ENCODE data around the gene DUSP22.
A peak's percentile ranks its signal among the peaks of the same experiment; 100 is the strongest.

DUSP22 gene

DNA sequence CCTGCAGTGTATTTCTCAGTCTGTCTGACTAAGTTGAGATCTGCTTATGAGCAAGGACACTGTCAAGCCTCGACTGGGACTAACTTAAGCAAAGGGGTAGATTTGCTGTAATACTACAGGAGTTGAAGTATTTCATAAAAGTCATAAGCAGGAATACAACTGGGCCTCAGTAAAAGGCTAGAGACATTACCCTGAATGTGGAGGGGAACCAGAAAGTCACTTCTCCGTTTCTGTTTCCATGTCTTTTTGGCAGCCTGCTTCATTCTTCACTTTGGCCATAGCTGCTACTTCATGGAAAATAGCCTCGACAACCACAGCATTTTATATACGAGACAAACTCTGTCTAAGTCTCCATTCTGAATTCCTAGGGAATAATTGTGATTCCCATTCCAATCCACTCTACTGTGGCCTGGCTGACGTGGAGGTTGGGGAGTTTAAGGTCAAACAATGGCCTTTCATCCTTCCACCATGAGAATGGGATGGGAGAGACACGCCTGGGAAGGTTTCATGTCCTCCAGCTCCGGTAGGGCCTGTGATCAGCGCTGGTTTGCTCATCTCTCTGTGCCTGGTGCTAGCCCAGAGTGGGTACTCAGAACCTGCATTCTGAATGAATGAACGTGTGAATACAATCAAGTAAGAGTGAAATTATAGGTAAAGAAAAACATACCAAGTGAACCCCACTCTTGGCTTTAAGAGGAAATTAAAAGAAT, 37.1 kb upstream of the DUSP22 start:
- no peak for TF ChIP-seq EZH2phosphoT487 (IDR thresholded peaks at IDR 0.05; ENCODE audit: low read depth)
- TF ChIP-seq, protein P1, sequence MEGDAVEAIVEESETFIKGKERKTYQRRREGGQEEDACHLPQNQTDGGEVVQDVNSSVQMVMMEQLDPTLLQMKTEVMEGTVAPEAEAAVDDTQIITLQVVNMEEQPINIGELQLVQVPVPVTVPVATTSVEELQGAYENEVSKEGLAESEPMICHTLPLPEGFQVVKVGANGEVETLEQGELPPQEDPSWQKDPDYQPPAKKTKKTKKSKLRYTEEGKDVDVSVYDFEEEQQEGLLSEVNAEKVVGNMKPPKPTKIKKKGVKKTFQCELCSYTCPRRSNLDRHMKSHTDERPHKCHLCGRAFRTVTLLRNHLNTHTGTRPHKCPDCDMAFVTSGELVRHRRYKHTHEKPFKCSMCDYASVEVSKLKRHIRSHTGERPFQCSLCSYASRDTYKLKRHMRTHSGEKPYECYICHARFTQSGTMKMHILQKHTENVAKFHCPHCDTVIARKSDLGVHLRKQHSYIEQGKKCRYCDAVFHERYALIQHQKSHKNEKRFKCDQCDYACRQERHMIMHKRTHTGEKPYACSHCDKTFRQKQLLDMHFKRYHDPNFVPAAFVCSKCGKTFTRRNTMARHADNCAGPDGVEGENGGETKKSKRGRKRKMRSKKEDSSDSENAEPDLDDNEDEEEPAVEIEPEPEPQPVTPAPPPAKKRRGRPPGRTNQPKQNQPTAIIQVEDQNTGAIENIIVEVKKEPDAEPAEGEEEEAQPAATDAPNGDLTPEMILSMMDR (IDR thresholded peaks at IDR 0.05; ENCODE audit: low read depth, low read length) = no peak
- Histone ChIP-seq H3K9me3 (ENCODE audit: insufficient read depth, low read length) (no peaks in the 10 kb centered on the region), H3K36me3 (replicated peaks; ENCODE audit: low read depth, low read length) (no peaks in the 10 kb centered on the region), H3K4me1 (ENCODE audit: low read length) (peaks cover 65% of the 10 kb centered on the region), H3K9ac (ENCODE audit: low read length) (no peak overlapping the region; the same call in 1 of the 2 replicates), H3K27me3 (ENCODE audit: low read depth, low read length) (no peaks in the 10 kb centered on the region), H2AFZ (ENCODE audit: low read depth, low read length) (peak overlapping the region; percentile 36; the same call in 1 of the 2 replicates), H3K27ac (ENCODE audit: low read length) (peak overlapping the region; percentile 32), H3K79me2 (ENCODE audit: low read length) (no peaks in the 10 kb centered on the region), H3K4me2 (ENCODE audit: low read length) (peak overlapping the region; percentile 1; the same call in 1 of the 2 replicates), H3K4me3 (ENCODE audit: low read length) (no peak overlapping the region), H4K20me1 (ENCODE audit: insufficient read depth, low read length) (no peaks in the 10 kb centered on the region)

DNA sequence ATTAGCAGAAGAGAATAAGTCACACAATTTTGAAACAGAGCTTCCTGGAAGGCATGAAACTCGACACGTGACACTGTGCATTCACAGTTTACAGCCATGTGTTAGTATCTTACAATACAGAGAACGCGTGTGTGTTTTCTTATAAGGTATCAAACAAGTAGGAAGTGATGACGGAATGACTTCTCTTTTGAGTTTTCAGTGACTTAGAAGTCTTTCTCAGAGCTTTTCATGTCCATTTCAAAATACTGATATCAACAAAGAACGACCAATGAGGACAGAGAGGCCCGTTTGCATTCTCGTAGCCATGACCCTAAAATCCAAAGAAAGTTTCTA, 36.6 kb upstream of the DUSP22 start:
- no peaks in the 10 kb centered on the region for H3K27me3 ChIP-seq (ENCODE audit: low read depth, low read length)
- no peak overlapping the region; the same call in 1 of the 2 replicates for H3K9ac ChIP-seq (ENCODE audit: low read length)
- H3K4me1 ChIP-seq (ENCODE audit: low read length) = peaks cover 62% of the 10 kb centered on the region
- H4K20me1 ChIP-seq (ENCODE audit: insufficient read depth, low read length) = no peaks in the 10 kb centered on the region
- H3K4me2 ChIP-seq (ENCODE audit: low read length) = 0 out of 2 replicates have a peak overlapping the region, but pooled peaks have one; percentile 1
- no peak for TF ChIP-seq EZH2phosphoT487 (IDR thresholded peaks at IDR 0.05; ENCODE audit: low read depth)
- TF ChIP-seq, protein P1 (IDR thresholded peaks at IDR 0.05; ENCODE audit: low read depth, low read length) = no peak
- no peaks in the 10 kb centered on the region for H3K9me3 ChIP-seq (ENCODE audit: insufficient read depth, low read length)
- H3K36me3 ChIP-seq (replicated peaks; ENCODE audit: low read depth, low read length) = no peaks in the 10 kb centered on the region
- no peak overlapping the region for H3K4me3 ChIP-seq (ENCODE audit: low read length)
- H2AFZ ChIP-seq (ENCODE audit: low read depth, low read length) = peak overlapping the region; percentile 36; the same call in 1 of the 2 replicates
- peak overlapping the region; percentile 32 for H3K27ac ChIP-seq (ENCODE audit: low read length)
- no peaks in the 10 kb centered on the region for H3K79me2 ChIP-seq (ENCODE audit: low read length)

DNA sequence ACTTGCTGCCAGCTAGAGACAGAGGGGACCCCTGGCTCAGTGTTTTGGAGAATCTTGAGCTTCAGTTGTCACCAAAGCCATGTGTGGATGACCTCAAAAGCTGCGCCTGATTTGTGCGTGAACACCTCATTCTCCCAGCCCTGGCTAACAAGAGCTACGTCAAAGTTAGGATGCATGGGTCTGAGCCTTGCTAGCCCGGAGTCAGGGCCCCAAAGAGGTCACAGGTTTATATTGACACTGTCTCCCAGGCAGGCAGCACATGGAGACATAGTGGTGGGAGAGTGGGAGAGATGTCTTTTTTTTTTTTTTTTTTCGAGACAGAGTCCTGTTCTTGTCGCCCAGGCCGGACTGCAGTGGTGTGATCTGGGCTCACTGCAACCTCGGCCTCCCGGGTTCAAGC, 36.1 kb upstream of the DUSP22 start:
- Histone ChIP-seq H3K27ac (ENCODE audit: low read length) (peak overlapping the region; percentile 32), H3K4me1 (ENCODE audit: low read length) (peaks cover 58% of the 10 kb centered on the region), H3K36me3 (replicated peaks; ENCODE audit: low read depth, low read length) (no peaks in the 10 kb centered on the region), H4K20me1 (ENCODE audit: insufficient read depth, low read length) (no peaks in the 10 kb centered on the region), H3K9ac (ENCODE audit: low read length) (no peak overlapping the region), H3K9me3 (ENCODE audit: insufficient read depth, low read length) (no peaks in the 10 kb centered on the region), H3K27me3 (ENCODE audit: low read depth, low read length) (no peaks in the 10 kb centered on the region), H3K4me3 (ENCODE audit: low read length) (no peak overlapping the region), H3K4me2 (ENCODE audit: low read length) (0 out of 2 replicates have a peak overlapping the region, but pooled peaks have one; percentile 1), H3K79me2 (ENCODE audit: low read length) (no peaks in the 10 kb centered on the region), H2AFZ (ENCODE audit: low read depth, low read length) (peak overlapping the region; percentile 36; the same call in 1 of the 2 replicates)
- TF ChIP-seq EZH2phosphoT487 (IDR thresholded peaks at IDR 0.05; ENCODE audit: low read depth) = no peak
- TF ChIP-seq, protein P1 (IDR thresholded peaks at IDR 0.05; ENCODE audit: low read depth, low read length) = no peak

DNA sequence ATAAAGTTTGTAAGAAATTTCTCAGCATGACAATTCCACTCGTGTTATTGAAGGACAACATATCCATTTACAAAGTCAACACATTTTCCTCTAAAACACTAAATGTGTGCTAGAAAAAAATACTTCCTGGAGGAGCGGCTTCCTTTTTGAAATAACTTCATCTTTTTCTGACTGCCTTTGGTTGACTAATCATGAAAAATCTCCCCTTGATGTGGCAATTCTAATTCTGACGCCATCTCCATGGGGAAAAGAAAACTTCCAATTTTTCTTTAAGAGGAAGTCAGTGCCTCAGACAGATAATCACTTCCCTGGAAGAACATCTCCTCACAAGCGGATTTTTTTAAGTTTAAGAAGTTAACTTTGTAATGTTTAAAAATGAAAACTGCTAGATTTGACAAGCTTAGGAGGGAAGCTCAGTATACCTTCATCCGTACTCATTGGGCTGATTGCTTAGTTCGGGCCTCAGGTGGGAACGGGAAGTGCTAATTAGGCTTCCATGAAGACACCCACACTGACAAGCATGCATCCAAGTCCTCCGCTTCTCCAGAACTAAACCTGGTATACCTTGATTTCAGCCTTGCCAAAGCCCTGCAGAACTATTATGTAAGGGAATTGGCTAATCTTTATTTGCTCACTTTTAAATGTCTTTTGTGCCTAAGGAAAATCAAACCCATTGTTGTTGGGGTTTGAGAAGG, 35.1 kb upstream of the DUSP22 start:
- Histone ChIP-seq H3K4me2 (ENCODE audit: low read length) (peak overlapping the region; percentile 27), H3K27ac (ENCODE audit: low read length) (no peak overlapping the region), H3K9me3 (ENCODE audit: insufficient read depth, low read length) (no peaks in the 10 kb centered on the region), H3K79me2 (ENCODE audit: low read length) (no peaks in the 10 kb centered on the region), H3K27me3 (ENCODE audit: low read depth, low read length) (no peaks in the 10 kb centered on the region), H3K36me3 (replicated peaks; ENCODE audit: low read depth, low read length) (no peaks in the 10 kb centered on the region), H3K4me1 (ENCODE audit: low read length) (peaks cover 49% of the 10 kb centered on the region), H2AFZ (ENCODE audit: low read depth, low read length) (no peak overlapping the region; the same call in 1 of the 2 replicates), H3K4me3 (ENCODE audit: low read length) (no peak overlapping the region), H4K20me1 (ENCODE audit: insufficient read depth, low read length) (no peaks in the 10 kb centered on the region), H3K9ac (ENCODE audit: low read length) (no peak overlapping the region)
- TF ChIP-seq EZH2phosphoT487 (IDR thresholded peaks at IDR 0.05; ENCODE audit: low read depth) = no peak
- TF ChIP-seq, protein P1 (IDR thresholded peaks at IDR 0.05; ENCODE audit: low read depth, low read length) = no peak
